CD4-positive, CD25-positive, alpha-beta regulatory T cell (primary cell): ENCODE results near the gene DOLK. TPM values are rescaled to one million over a fixed set of nuclear protein-coding genes. Genes with fewer than 3 reads are reported as not detected.

Source experiments
- ATAC-seq, 2 donors: fragments of 150-1000 bp; cut with Tn5 transposase; one replicate each; pipeline ENCODE4 v1.10.0; 2021; ENCODE audit warnings: low read depth in 2 of 2, moderate number of reproducible peaks in 2 of 2, moderate library complexity in 1 of 2
- DNase-seq, 3 donors: peaks; one replicate each; pipeline versions ENCODE4 v3.0.0 to v3.0.0-alpha.2; 2012 to 2022; ENCODE audit warnings: mixed read lengths in 1 of 3
- H3K27ac ChIP-seq: one replicate; pipeline ENCODE4 v1.7.0; 2013; ENCODE audit warnings: mild to moderate bottlenecking, low read length; ENCODE audit not compliant: insufficient read depth, poor library complexity, severe bottlenecking
- H3K27me3 ChIP-seq: one replicate; pipeline ENCODE4 v1.7.0; 2013; ENCODE audit warnings: low read length; ENCODE audit not compliant: control insufficient read depth, insufficient read depth
- H3K36me3 ChIP-seq: one replicate; pipeline ENCODE4 v1.7.0; 2013; ENCODE audit warnings: mild to moderate bottlenecking, low read length, moderate library complexity; ENCODE audit not compliant: control insufficient read depth, insufficient read depth
- H3K4me1 ChIP-seq: 2 replicates; pipeline ENCODE4 v1.7.0; 2013; ENCODE audit warnings: mild to moderate bottlenecking, low read length; ENCODE audit not compliant: insufficient read depth, control insufficient read depth, poor library complexity, severe bottlenecking
- H3K4me3 ChIP-seq: one replicate; pipeline ENCODE4 v1.7.0; 2013; ENCODE audit warnings: low read depth, mild to moderate bottlenecking, low read length, moderate library complexity
- H3K9me3 ChIP-seq, 2 experiments: 1 replicate in 1 of 2; 2 replicates in 1 of 2; pipeline ENCODE4 v1.7.0; 2013; ENCODE audit warnings: low read length in 2 of 2, mild to moderate bottlenecking in 1 of 2, moderate library complexity in 1 of 2; ENCODE audit not compliant: control insufficient read depth in 2 of 2
- H3K27ac Mint-ChIP-seq, 3 donors: one replicate each; pipeline ENCODE4 v1.8.0; 2020 to 2022; ENCODE audit warnings: mild to moderate bottlenecking in 3 of 3, mixed read lengths in 3 of 3, moderate library complexity in 2 of 3
- H3K27me3 Mint-ChIP-seq: one replicate; pipeline ENCODE4 v1.8.0; 2022; ENCODE audit warnings: mild to moderate bottlenecking, mixed read lengths
- H3K36me3 Mint-ChIP-seq: one replicate; pipeline ENCODE4 v1.8.0; 2020; ENCODE audit warnings: mixed read lengths
- H3K4me1 Mint-ChIP-seq, 4 donors: one replicate each; pipeline ENCODE4 v1.8.0; 2020 to 2022; ENCODE audit warnings: mixed read lengths in 4 of 4, mild to moderate bottlenecking in 1 of 4
- H3K4me3 Mint-ChIP-seq, 4 donors: one replicate each; pipeline ENCODE4 v1.8.0; 2020 to 2022; ENCODE audit warnings: mild to moderate bottlenecking in 4 of 4, mixed read lengths in 4 of 4, moderate library complexity in 3 of 4
- H3K9me3 Mint-ChIP-seq, 7 donors: one replicate each; pipeline ENCODE4 v1.8.0; 2020 to 2022; ENCODE audit warnings: mixed read lengths in 7 of 7, mild to moderate bottlenecking in 3 of 7, moderate library complexity in 2 of 7
- polyA plus RNA-seq, 4 donors: library from polyadenylated mRNA; unstranded; fragments of 300-500 nt; fragmentation: Illumina TruSeq; gene quantifications; one replicate each; pipeline ENCODE4 v1.2.3, GENCODE V29; 2021
- total RNA-seq: library from RNA; stranded (reverse); gene quantifications from one replicate; pipeline ENCODE4 v1.2.3, GENCODE V29; 2022

Gene DOLK
- total and polyA plus RNA-seq, 5 donors from 2014 or later: 6.1 to 12.3 (median 9.4) TPM

DNA sequence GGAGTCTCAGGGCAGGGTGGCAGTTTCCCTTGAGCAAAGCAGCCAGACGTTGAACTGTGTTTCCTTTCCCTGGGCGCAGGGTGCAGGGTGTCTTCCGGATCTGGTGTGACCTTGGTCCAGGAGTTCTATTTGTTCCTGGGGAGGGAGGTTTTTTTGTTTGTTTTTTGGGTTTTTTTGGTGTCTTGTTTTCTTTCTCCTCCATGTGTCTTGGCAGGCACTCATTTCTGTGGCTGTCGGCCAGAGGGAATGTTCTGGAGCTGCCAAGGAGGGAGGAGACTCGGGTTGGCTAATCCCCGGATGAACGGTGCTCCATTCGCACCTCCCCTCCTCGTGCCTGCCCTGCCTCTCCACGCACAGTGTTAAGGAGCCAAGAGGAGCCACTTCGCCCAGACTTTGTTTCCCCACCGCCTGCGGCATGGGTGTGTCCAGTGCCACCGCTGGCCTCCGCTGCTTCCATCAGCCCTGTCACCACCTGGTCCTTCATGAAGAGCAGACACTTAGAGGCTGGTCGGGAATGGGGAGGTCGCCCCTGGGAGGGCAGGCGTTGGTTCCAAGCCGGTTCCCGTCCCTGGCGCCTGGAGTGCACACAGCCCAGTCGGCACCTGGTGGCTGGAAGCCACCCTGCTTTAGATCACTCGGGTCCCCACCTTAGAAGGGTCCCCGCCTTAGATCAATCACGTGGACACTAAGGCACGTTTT, 30.1 kb downstream of the DOLK start:
- Histone ChIP-seq H3K4me3 (no peak overlapping the region), H3K27me3 (no peaks in the 10 kb centered on the region), H3K36me3 (peaks cover 46% of the 10 kb centered on the region), H3K9me3 (no peaks in the 10 kb centered on the region), H3K4me1 (peaks cover 11% of the 10 kb centered on the region), H3K27ac (no peak overlapping the region)
- Mint-ChIP-seq H3K36me3 (peaks cover 26% of the 10 kb centered on the region), H3K4me3 (no peak overlapping the region), H3K27me3 (no peaks in the 10 kb centered on the region), H3K4me1 (peaks cover 0 to 39% (median 10%) of the 10 kb centered on the region in 4 donors), H3K9me3 (no peaks in the 10 kb centered on the region), H3K27ac (peak overlapping the region in 1 of 3 donors; percentile 59)
- no peak for DNase-seq
- ATAC-seq: no peak

GRCh38 chr9:128916745-128917144, 30.7 kb downstream of the DOLK start:
- no peaks in the 10 kb centered on the region for H3K9me3 Mint-ChIP-seq
- Histone ChIP-seq H3K36me3 (peaks cover 48% of the 10 kb centered on the region), H3K4me1 (peaks cover 16% of the 10 kb centered on the region), H3K27ac (no peak overlapping the region), H3K4me3 (no peak overlapping the region), H3K27me3 (no peaks in the 10 kb centered on the region), H3K9me3 (no peaks in the 10 kb centered on the region)
- peaks cover 26% of the 10 kb centered on the region for H3K36me3 Mint-ChIP-seq
- H3K4me3 Mint-ChIP-seq: no peak overlapping the region
- peak overlapping the region in 1 of 3 donors; percentile 51 for H3K27ac Mint-ChIP-seq
- H3K27me3 Mint-ChIP-seq: no peaks in the 10 kb centered on the region
- no peak for DNase-seq
- ATAC-seq: no peak
- H3K4me1 Mint-ChIP-seq: peaks cover 0 to 43% (median 13%) of the 10 kb centered on the region in 4 donors

DNA sequence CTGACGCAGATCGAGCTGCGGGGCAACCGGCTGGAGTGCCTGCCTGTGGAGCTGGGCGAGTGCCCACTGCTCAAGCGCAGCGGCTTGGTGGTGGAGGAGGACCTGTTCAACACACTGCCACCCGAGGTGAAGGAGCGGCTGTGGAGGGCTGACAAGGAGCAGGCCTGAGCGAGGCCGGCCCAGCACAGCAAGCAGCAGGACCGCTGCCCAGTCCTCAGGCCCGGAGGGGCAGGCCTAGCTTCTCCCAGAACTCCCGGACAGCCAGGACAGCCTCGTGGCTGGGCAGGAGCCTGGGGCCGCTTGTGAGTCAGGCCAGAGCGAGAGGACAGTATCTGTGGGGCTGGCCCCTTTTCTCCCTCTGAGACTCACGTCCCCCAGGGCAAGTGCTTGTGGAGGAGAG, 31.2 kb downstream of the DOLK start:
- H3K9me3 Mint-ChIP-seq: no peaks in the 10 kb centered on the region
- peaks cover 26% of the 10 kb centered on the region for H3K36me3 Mint-ChIP-seq
- no peak for ATAC-seq
- DNase-seq: no peak
- no peak overlapping the region for H3K4me3 Mint-ChIP-seq
- H3K4me1 Mint-ChIP-seq: peaks cover 0 to 48% (median 16%) of the 10 kb centered on the region in 4 donors
- H3K4me1 ChIP-seq: peaks cover 22% of the 10 kb centered on the region
- no peaks in the 10 kb centered on the region for H3K9me3 ChIP-seq
- peaks cover 51% of the 10 kb centered on the region for H3K36me3 ChIP-seq
- H3K27me3 Mint-ChIP-seq: no peaks in the 10 kb centered on the region
- H3K4me3 ChIP-seq: no peak overlapping the region
- H3K27me3 ChIP-seq: no peaks in the 10 kb centered on the region
- H3K27ac ChIP-seq: no peak overlapping the region
- H3K27ac Mint-ChIP-seq: peak overlapping the region in 1 of 3 donors; percentile 51

GRCh38 chr9:128913995-128914772, 33.2 kb downstream of the DOLK start:
- ATAC-seq (no peak), DNase-seq (no peak)
- peaks cover 27% of the 10 kb centered on the region for H3K36me3 Mint-ChIP-seq
- Histone ChIP-seq H3K4me1 (peaks cover 32% of the 10 kb centered on the region), H3K27me3 (no peaks in the 10 kb centered on the region), H3K9me3 (no peaks in the 10 kb centered on the region), H3K36me3 (peaks cover 59% of the 10 kb centered on the region), H3K4me3 (no peak overlapping the region), H3K27ac (no peak overlapping the region)
- no peak overlapping the region for H3K4me3 Mint-ChIP-seq
- peaks cover 0 to 2% (median 0%) of the 10 kb centered on the region in 7 donors for H3K9me3 Mint-ChIP-seq
- H3K27ac Mint-ChIP-seq: peak overlapping the region; percentile 25 to 92 (median 69)
- no peaks in the 10 kb centered on the region for H3K27me3 Mint-ChIP-seq
- peaks cover 0 to 59% (median 19%) of the 10 kb centered on the region in 4 donors for H3K4me1 Mint-ChIP-seq

GRCh38 chr9:128913048-128913900, 34.1 kb downstream of the DOLK start:
- ATAC-seq: no peak
- Mint-ChIP-seq H3K27me3 (no peaks in the 10 kb centered on the region), H3K4me1 (peaks cover 0 to 61% (median 22%) of the 10 kb centered on the region in 4 donors), H3K36me3 (peaks cover 35% of the 10 kb centered on the region), H3K4me3 (peak overlapping the region in 2 of 4 donors; percentile 71 to 72), H3K9me3 (peaks cover 0 to 2% (median 0%) of the 10 kb centered on the region in 7 donors), H3K27ac (peak overlapping the region; percentile 20 to 96 (median 92))
- DNase-seq: no peak
- Histone ChIP-seq H3K27me3 (no peaks in the 10 kb centered on the region), H3K27ac (no peak overlapping the region), H3K4me1 (peaks cover 32% of the 10 kb centered on the region), H3K4me3 (no peak overlapping the region), H3K36me3 (peaks cover 68% of the 10 kb centered on the region), H3K9me3 (no peaks in the 10 kb centered on the region)

- Mint-ChIP-seq H3K36me3 (peaks cover 38% of the 10 kb centered on the region), H3K27me3 (no peaks in the 10 kb centered on the region), H3K27ac (peak overlapping the region; percentile 85 to 96 (median 92)), H3K4me3 (peak overlapping the region; percentile 19 to 72 (median 50)), H3K9me3 (peaks cover 0 to 2% (median 0%) of the 10 kb centered on the region in 7 donors), H3K4me1 (peaks cover 0 to 65% (median 21%) of the 10 kb centered on the region in 4 donors)
- Histone ChIP-seq H3K9me3 (no peaks in the 10 kb centered on the region), H3K4me3 (no peak overlapping the region), H3K27me3 (no peaks in the 10 kb centered on the region), H3K4me1 (peaks cover 32% of the 10 kb centered on the region), H3K36me3 (peaks cover 71% of the 10 kb centered on the region), H3K27ac (no peak overlapping the region)
- no peak for ATAC-seq
- no peak for DNase-seq
Measured at GRCh38 chr9:128912270-128912853, 35.0 kb downstream of the DOLK start.

GRCh38 chr9:128911529-128912035, 35.8 kb downstream of the DOLK start:
- Mint-ChIP-seq H3K4me3 (peak overlapping the region in 1 of 4 donors; percentile 31), H3K36me3 (peaks cover 35% of the 10 kb centered on the region), H3K4me1 (peaks cover 0 to 73% (median 23%) of the 10 kb centered on the region in 4 donors), H3K27ac (peak overlapping the region; percentile 45 to 92 (median 59)), H3K27me3 (no peaks in the 10 kb centered on the region), H3K9me3 (peaks cover 0 to 2% (median 0%) of the 10 kb centered on the region in 7 donors)
- Histone ChIP-seq H3K27me3 (no peaks in the 10 kb centered on the region), H3K9me3 (no peaks in the 10 kb centered on the region), H3K4me1 (peaks cover 32% of the 10 kb centered on the region), H3K36me3 (peaks cover 65% of the 10 kb centered on the region), H3K4me3 (no peak overlapping the region), H3K27ac (no peak overlapping the region)
- ATAC-seq: no peak
- no peak for DNase-seq
